ENCODE data around the gene FMO3.

FMO3 gene

GRCh38 chr1:171117085-171117484, 26.4 kb downstream of the FMO3 start:
- DNase-seq = no peak

- no peak for DNase-seq
Measured at GRCh38 chr1:171119648-171120047, 28.9 kb downstream of the FMO3 start.

GRCh38 chr1:171122299-171122698, 31.6 kb downstream of the FMO3 start:
- no peak for DNase-seq

GRCh38 chr1:171122893-171123292, 32.2 kb downstream of the FMO3 start:
- DNase-seq = no peak

- no peak for DNase-seq
Measured at GRCh38 chr1:171126504-171126903, 35.8 kb downstream of the FMO3 start.

- no peak for DNase-seq
Measured at GRCh38 chr1:171127099-171127498, 36.4 kb downstream of the FMO3 start.

GRCh38 chr1:171127501-171127900, 36.8 kb downstream of the FMO3 start:
- DNase-seq = no peak

GRCh38 chr1:171128463-171128862, 37.8 kb downstream of the FMO3 start:
- DNase-seq = no peak

GRCh38 chr1:171134204-171134923, 43.7 kb downstream of the FMO3 start:
- DNase-seq = no peak

GRCh38 chr1:171137580-171137979, 46.9 kb downstream of the FMO3 start:
- no peak for DNase-seq

- no peak for DNase-seq
Measured at GRCh38 chr1:171138980-171139379, 48.3 kb downstream of the FMO3 start.

GRCh38 chr1:171139890-171140289, 49.2 kb downstream of the FMO3 start:
- DNase-seq = no peak

GRCh38 chr1:171140401-171140800, 49.7 kb downstream of the FMO3 start:
- DNase-seq = no peak

- no peak for DNase-seq
Measured at GRCh38 chr1:171140956-171141687, 50.4 kb downstream of the FMO3 start.

- no peak for DNase-seq
Measured at GRCh38 chr1:171141688-171142415, 51.1 kb downstream of the FMO3 start.

GRCh38 chr1:171142416-171143385, 52.0 kb downstream of the FMO3 start:
- no peak for DNase-seq

GRCh38 chr1:171150156-171150555, 59.5 kb downstream of the FMO3 start:
- DNase-seq = no peak

GRCh38 chr1:171152549-171152948, 61.8 kb downstream of the FMO3 start:
- no peak for DNase-seq

- DNase-seq = no peak
Measured at GRCh38 chr1:171155484-171155883, 64.8 kb downstream of the FMO3 start.

- DNase-seq = no peak
Measured at GRCh38 chr1:171158096-171158495, 67.4 kb downstream of the FMO3 start.

- no peak for DNase-seq
Measured at GRCh38 chr1:171158551-171158950, 67.8 kb downstream of the FMO3 start.

GRCh38 chr1:171159148-171159547, 68.4 kb downstream of the FMO3 start:
- no peak for DNase-seq

- no peak for DNase-seq
Measured at GRCh38 chr1:171160211-171160610, 69.5 kb downstream of the FMO3 start.
